SU-DHL-6 (cell line): ENCODE measurements around the gene PTPRN2.

Experiments
- H2AFZ ChIP-seq: fragments of 200-600 bp; sonication (generic); 2 replicates; pipeline ENCODE4 v1.6.1; 2014; ENCODE audit warnings: low read depth, mild to moderate bottlenecking, moderate library complexity, mixed read lengths, antibody characterized with exemption, low read length; ENCODE audit not compliant: severe bottlenecking
- H3F3A ChIP-seq: fragments of 200-600 bp; shearing (Covaris generic); 2 replicates; pipeline ENCODE4 v1.6.0; 2016; ENCODE audit warnings: antibody characterized with exemption, mild to moderate bottlenecking; ENCODE audit not compliant: insufficient read depth
- H3K27ac ChIP-seq: fragments of 200-600 bp; sonication (generic); 2 replicates; pipeline ENCODE4 v1.5.1; 2016; ENCODE audit warnings: low read depth, mild to moderate bottlenecking, low read length, moderate library complexity, mixed read lengths
- H3K27me3 ChIP-seq: fragments of 200-600 bp; sonication (generic), shearing (Covaris generic); 2 replicates; pipeline ENCODE4 v1.6.0; 2014; ENCODE audit warnings: mild to moderate bottlenecking, low read length
- H3K36me3 ChIP-seq: fragments of 200-600 bp; sonication (generic); 2 replicates; pipeline ENCODE4 v1.6.1; 2014; ENCODE audit warnings: mild to moderate bottlenecking, low read length, mixed read lengths
- H3K4me2 ChIP-seq: fragments of 300-600, 200-600 bp; shearing (Covaris generic), sonication (generic); 2 replicates; pipeline ENCODE4 v1.6.0; 2014; ENCODE audit warnings: low read length, low read depth, mild to moderate bottlenecking; ENCODE audit not compliant: poor library complexity, severe bottlenecking
- H3K4me3 ChIP-seq: fragments of 200-600 bp; sonication (generic); 2 replicates; pipeline ENCODE4 v1.5.1; 2014; ENCODE audit warnings: antibody characterized with exemption, low read length, mild to moderate bottlenecking, mixed read lengths; ENCODE audit not compliant: insufficient read depth, poor library complexity, severe bottlenecking
- H3K79me2 ChIP-seq: fragments of 200-600 bp; sonication (generic); 2 replicates; pipeline ENCODE4 v1.6.1; 2014; ENCODE audit warnings: mild to moderate bottlenecking, low read length, moderate library complexity; ENCODE audit not compliant: insufficient read depth
- H3K9ac ChIP-seq: fragments of 200-600 bp; sonication (generic); 2 replicates; pipeline ENCODE4 v1.7.0; 2014; ENCODE audit warnings: mild to moderate bottlenecking, low read length
- H3K9me2 ChIP-seq: fragments of 200-600 bp; sonication (generic); replicated peaks from 2 replicates; pipeline ENCODE4 v1.6.1; 2014; ENCODE audit warnings: low read length; ENCODE audit not compliant: insufficient read depth
- H3K9me3 ChIP-seq: fragments of 200-600 bp; sonication (generic); 2 replicates; pipeline ENCODE4 v1.6.1; 2014; ENCODE audit warnings: low read length, mixed read lengths; ENCODE audit not compliant: insufficient read depth
- H4K20me1 ChIP-seq: fragments of 200-600 bp; sonication (generic); 2 replicates; pipeline ENCODE4 v1.6.1; 2014; ENCODE audit warnings: low read depth, mild to moderate bottlenecking, antibody characterized with exemption, low read length, moderate library complexity, mixed read lengths
- EZH2phosphoT487 ChIP-seq: fragments of 200-600 bp; sonication (generic), shearing (Covaris generic); conservative IDR thresholded peaks from 2 replicates; pipeline ENCODE4 v1.6.1; 2018; ENCODE audit warnings: mild to moderate bottlenecking, antibody characterized with exemption, low read length, moderate library complexity, mixed read lengths
- TF ChIP-seq, protein P1 (sequence below): fragments of 200-600 bp; sonication (generic); IDR thresholded peaks from one replicate; pipeline ENCODE4 v1.5.1; 2017; ENCODE audit warnings: antibody characterized with exemption, mild to moderate bottlenecking, low read length, moderate library complexity; ENCODE audit not compliant: insufficient read depth, poor library complexity, severe bottlenecking

PTPRN2 gene

DNA sequence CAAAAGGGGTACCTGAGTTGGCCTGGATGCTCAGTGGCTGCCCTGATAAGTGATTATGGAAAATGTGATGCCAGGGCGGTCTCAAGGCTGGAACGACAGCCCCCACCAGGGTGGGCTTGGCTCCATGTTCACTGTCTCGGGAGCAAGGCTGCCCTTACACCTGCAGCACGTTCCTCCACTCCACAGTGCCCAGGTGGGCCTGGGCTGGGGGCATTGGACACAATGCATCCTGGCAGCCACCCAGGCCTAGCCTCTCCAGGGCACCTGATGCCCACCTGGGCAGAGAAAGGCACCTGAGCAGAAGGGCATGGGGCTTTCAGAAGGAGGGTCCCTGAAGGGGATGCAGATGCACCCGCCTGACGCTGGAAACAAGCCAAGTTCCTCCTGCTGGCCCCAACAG lies 702.5 kb downstream of the PTPRN2 start:
- no peaks in the 10 kb centered on the region for H4K20me1 ChIP-seq
- no peak overlapping the region for H2AFZ ChIP-seq
- no peak for TF ChIP-seq EZH2phosphoT487
- TF ChIP-seq, protein P1, sequence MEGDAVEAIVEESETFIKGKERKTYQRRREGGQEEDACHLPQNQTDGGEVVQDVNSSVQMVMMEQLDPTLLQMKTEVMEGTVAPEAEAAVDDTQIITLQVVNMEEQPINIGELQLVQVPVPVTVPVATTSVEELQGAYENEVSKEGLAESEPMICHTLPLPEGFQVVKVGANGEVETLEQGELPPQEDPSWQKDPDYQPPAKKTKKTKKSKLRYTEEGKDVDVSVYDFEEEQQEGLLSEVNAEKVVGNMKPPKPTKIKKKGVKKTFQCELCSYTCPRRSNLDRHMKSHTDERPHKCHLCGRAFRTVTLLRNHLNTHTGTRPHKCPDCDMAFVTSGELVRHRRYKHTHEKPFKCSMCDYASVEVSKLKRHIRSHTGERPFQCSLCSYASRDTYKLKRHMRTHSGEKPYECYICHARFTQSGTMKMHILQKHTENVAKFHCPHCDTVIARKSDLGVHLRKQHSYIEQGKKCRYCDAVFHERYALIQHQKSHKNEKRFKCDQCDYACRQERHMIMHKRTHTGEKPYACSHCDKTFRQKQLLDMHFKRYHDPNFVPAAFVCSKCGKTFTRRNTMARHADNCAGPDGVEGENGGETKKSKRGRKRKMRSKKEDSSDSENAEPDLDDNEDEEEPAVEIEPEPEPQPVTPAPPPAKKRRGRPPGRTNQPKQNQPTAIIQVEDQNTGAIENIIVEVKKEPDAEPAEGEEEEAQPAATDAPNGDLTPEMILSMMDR = no peak
- no peaks in the 10 kb centered on the region for H3K9me2 ChIP-seq
- H3K36me3 ChIP-seq = no peaks in the 10 kb centered on the region
- no peak overlapping the region for H3K4me3 ChIP-seq
- no peaks in the 10 kb centered on the region for H3F3A ChIP-seq
- no peak overlapping the region for H3K27ac ChIP-seq
- H3K79me2 ChIP-seq = no peaks in the 10 kb centered on the region
- peaks cover 33% of the 10 kb centered on the region; the same call in 1 of the 2 replicates for H3K9me3 ChIP-seq
- no peaks in the 10 kb centered on the region for H3K27me3 ChIP-seq
- H3K4me2 ChIP-seq = no peak overlapping the region
- H3K9ac ChIP-seq = no peak overlapping the region

DNA sequence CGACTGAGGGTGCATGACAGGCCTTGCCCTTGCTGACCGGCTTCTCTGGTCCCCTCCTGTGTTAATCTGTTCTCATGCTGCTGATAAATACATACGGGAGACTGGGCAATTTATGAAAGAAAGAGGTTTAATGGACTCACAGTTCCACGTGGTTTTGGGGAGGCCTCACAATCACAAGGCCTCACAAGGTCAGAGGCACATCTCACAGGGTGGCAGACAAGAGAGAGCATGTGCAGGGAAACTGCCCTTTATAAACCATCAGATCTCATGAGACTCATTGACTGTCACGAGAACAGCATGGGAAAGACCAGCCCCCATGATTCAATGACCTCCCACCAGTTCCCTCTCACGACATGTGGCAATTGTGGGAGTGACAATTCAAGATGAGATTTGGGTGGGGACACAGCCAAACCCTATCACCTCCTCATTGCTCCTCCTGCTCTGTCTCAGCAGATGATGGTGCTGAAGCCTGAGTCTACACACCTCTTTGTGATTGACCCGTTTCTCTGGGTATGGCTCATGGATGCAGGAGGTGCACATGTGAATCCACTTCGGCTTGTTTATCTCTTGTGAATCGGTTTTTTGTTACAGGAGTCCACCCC lies 703.1 kb downstream of the PTPRN2 start:
- Histone ChIP-seq H3K4me2 (no peak overlapping the region), H3K79me2 (no peaks in the 10 kb centered on the region), H3K36me3 (no peaks in the 10 kb centered on the region), H3K9me2 (no peaks in the 10 kb centered on the region), H4K20me1 (no peaks in the 10 kb centered on the region), H2AFZ (no peak overlapping the region), H3K9me3 (peaks cover 33% of the 10 kb centered on the region; the same call in 1 of the 2 replicates), H3K9ac (no peak overlapping the region), H3K4me3 (no peak overlapping the region), H3F3A (no peaks in the 10 kb centered on the region), H3K27me3 (no peaks in the 10 kb centered on the region), H3K27ac (no peak overlapping the region)
- TF ChIP-seq, protein P1 = no peak
- no peak for TF ChIP-seq EZH2phosphoT487

DNA sequence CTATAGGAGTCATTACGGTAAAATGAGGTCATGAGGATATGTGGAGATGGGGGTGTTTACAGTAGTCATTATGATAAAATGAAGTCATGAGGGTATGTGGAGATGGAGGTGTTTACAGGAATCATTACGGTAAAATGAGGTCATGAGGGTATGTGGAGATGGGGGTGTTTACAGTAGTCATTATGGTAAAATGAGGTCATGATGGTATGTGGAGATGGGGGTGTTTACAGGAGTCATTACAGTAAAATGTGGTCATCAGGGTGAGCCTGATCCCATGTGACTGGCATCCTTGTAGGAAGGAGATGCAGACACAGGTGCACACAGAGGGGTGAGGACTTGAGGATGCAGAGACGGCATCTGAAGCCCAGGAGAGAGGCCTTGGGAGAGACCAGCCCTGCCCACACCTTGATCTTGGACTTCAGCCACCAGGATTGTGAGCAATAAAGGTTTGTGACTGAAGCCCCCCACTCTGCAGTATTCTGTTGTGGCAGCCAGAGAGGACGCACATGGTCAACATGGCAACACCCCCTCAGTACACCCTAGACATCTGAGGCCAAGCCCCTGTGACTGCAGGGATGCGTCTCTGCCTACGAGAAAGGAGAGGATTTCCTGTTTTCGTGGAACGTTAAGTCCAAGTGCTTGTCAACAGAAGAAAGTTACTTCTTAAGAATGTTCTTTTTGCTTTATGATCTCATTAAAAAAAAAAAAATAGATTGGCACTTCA lies 706.4 kb downstream of the PTPRN2 start:
- peaks cover 33% of the 10 kb centered on the region; the same call in 1 of the 2 replicates for H3K9me3 ChIP-seq
- no peaks in the 10 kb centered on the region for H3K79me2 ChIP-seq
- H2AFZ ChIP-seq = no peak overlapping the region
- no peaks in the 10 kb centered on the region for H3K36me3 ChIP-seq
- TF ChIP-seq, protein P1 = no peak
- TF ChIP-seq EZH2phosphoT487 = no peak
- H3K4me2 ChIP-seq = no peak overlapping the region
- no peak overlapping the region for H3K27ac ChIP-seq
- no peaks in the 10 kb centered on the region for H4K20me1 ChIP-seq
- H3K27me3 ChIP-seq = no peaks in the 10 kb centered on the region
- no peak overlapping the region for H3K9ac ChIP-seq
- no peaks in the 10 kb centered on the region for H3F3A ChIP-seq
- no peaks in the 10 kb centered on the region for H3K9me2 ChIP-seq
- H3K4me3 ChIP-seq = no peak overlapping the region
